Kidney glomerular epithelial cell (primary cell): ENCODE measurements around the gene PARP3.

Source experiments
- DNase-seq: peaks from one replicate; lab custom pipeline; 2025; lab: John Stamatoyannopoulos, UW

Gene PARP3

GRCh38 chr3:51966922-51967383 lies 24.8 kb downstream of the PARP3 start:
- DNase-seq, result no peak

GRCh38 chr3:51967384-51968169 lies 25.4 kb downstream of the PARP3 start, which contains the start of gene PCBP4:
PCBP4 (minus strand) TSS chr3:51967454; CDS start chr3:51961240, 6,214 bp downstream.
- peak; percentile 11 for DNase-seq

DNA sequence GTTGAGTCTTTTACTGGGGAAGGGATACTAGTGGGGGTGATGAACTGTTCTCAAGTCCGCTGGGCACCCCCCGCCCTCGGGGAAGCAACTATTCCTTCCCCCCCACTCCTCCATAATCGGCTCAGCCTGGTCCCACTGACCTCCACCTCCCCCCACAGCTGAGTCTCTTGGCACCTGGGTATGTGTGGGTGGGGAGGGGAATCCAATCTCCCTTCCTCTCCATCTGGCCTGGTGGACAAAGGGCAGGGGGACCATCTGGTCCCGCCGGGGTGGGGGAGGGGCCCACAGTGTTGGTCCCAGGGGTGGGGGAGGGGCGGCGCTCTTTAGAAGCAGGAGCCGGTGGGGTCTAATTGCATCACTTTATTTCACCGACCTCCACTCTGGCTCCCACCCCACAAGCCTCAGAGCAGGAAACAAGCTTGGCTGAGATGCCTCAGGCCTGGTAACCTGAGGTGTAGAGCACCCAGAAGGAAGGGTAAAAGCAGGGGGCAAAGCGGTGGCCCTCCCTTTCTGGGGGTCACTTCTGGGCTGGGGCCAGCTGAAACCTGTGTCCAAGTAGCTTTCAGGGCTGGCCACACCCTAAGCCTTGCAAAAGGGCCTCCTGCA lies 26.1 kb downstream of the PARP3 start:
- no peak for DNase-seq

DNA sequence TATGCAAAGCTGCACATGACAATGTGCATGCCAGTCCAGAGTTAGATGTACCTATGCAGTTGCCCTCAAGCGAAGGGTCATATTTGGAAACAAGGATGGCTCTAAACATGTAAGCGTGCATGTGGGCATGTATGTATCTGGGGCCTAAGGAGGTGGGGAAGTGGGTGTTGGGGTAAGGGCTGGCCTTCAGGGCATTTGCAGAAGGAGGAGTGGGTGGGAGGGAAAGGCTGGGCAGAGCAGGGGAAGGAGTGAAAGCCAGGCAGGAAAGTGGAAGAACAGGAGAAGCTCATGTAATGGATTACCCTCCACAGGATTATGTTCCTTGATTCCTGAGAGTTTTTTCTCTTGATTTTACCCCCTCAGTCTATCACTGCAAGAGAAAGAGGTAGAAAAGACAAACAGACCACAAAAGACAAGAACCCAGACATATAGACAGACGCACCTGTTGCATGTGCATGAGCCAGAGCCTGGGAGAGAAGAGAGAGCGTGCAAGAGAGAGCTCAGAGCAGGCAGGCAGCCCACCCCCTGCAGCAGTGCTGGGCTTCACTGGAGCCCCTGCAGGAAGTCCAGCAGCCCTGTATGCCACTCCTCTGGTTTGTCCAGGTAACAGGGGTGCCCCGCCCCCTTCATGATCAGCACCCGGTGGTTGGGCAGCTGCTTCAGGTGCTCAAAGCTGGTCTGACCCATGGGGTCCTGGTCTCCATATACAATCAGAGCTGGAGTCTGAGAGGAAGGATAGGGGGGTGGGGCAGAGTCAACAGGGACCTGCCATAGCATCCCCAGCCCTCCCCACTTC lies 26.9 kb downstream of the PARP3 start:
- DNase-seq, result no peak

- no peak for DNase-seq
Observed at GRCh38 chr3:51969841-51970240, 27.7 kb downstream of the PARP3 start.

DNA sequence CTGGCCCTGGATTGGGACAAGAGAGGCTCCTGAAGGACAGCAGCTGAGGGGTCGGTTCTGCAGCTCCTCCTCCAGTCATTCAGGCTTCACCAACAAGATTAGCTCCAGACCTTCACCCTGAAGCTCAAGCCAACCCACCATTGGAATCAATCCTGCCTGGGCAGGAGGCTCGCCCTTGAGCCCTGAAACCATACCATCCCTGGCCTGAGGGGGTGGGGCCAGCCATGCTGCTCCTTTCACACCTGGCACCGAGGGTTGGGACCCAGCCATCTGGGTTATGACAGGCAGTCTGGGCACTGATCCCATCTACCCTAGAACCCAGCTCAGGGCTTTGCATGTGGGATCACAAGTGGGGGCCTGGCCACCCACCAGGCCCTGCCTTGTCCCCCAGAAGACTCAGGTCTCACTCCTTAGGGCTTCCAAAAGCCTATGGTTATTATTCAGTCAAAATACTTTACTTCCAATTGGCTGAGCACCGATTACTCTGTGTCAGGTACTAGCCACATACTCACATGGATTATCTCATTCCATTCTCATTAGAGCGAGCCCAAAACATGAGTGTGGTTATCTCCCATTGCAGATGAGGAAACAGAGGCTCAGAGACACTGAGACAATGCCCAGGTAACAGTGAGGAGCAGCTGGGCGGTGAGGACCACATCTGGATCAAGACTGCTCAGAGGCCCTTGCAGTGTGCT lies 28.6 kb downstream of the PARP3 start:
- no peak for DNase-seq

DNA sequence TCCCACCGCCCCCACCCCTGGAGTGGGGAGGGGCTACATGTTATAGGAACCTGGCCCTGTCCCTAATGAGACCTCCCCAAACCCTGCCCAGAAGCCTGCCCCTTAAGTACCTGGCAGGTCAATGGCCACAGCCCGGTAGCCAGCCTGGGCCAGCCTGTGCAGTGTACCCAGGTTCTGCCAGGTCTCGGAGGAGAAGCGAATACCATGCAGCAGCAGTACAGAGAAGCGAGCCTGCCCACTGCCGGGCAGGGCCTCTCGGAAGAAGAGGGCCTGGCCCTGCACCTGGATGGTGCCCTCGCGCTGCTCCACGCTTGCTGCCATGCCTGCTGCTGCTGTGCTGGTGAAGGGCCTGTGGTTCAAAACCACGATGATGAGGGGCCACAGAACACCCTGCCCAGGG lies 29.2 kb downstream of the PARP3 start:
- no peak for DNase-seq

DNA sequence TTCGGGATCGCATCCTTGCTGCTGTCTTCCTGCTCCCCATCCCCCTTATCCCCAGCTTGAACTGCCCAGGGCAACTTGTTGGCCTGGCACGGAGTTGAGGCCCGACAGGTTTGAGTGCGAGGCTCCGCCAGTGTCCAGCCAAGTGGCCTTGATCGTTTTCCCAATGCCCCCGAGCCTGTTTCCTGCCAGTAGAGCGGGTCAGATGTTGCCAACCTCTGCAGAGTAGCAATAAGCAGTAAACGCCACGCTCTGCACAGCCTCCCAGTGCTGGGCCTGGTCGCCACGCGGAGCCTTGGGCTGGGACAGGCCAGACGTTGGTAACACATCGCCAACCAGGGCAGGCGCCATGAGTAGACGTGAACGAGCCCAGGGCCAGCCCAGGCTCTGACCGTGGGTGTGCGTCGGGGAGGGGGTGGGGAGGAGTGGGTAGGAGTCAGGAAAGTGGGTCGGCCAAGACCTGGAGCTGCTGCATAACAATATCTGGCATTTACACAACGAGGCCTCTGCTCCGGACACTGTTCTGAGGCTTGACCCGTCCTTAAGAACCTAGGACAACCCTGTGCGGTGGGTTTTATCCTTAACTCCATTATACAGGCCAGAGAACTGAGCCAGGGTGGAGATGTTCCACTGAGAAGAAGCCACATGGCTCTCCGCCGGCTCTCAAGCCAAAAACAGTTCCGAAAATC lies 32.3 kb downstream of the PARP3 start:
- DNase-seq, result no peak

GRCh38 chr3:51974963-51975851 lies 33.0 kb downstream of the PARP3 start, which contains the start of gene ABHD14A:
ABHD14A (plus strand) TSS chr3:51975064; CDS start chr3:51975136, 72 bp downstream.
- DNase-seq, result peak; percentile 14

GRCh38 chr3:51975852-51976549 lies 33.8 kb downstream of the PARP3 start:
- no peak for DNase-seq

GRCh38 chr3:51977446-51978142 lies 35.4 kb downstream of the PARP3 start:
- DNase-seq, result no peak

GRCh38 chr3:51978143-51978502 lies 36.0 kb downstream of the PARP3 start:
- DNase-seq, result no peak

DNA sequence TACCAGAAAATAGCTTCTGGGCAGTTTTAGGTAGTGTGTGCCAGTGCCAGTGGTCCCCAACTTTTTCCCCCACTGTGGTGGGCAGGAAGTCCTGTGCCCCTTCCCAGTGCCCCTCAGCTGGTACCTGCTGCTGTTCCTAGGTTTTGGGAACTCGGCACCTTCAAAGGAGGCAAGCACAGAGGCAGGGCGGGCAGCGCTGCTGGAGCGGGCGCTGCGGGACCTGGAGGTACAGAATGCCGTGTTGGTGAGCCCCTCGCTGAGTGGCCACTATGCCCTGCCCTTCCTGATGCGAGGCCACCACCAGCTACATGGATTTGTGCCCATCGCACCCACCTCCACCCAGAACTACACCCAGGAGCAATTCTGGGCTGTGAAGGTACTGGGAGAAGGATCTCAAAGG lies 38.1 kb downstream of the PARP3 start:
- DNase-seq, result no peak

DNA sequence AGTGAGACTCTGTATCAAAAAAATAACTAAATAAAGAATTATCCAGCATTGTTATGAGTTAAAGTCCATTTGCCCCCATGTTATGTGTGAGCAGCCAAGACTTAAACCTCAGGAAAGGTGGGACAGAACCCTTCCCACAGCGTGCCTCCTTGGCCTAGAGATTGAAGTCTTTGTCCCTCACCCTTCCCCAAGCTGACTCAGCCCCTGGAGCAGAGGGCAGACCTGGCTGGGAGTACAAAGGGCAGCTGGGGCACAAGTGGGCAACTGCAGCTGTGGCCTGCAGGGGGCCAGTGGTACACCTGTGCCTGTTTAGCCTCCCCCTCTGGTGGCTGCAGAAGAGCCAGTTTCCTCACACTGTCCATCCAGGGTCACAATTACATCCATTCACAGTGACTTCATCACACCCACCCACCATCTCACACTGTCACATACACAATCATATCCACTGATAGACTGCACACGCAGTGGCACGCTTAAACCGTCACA lies 40.2 kb downstream of the PARP3 start:
- peak; percentile 63 for DNase-seq

GRCh38 chr3:51982838-51983577 lies 40.8 kb downstream of the PARP3 start, which contains the start of gene ACY1:
ACY1 (plus strand) TSS chr3:51983535; CDS start chr3:51984065, 530 bp downstream.
- DNase-seq, result peak; percentile 63

- no peak for DNase-seq
Observed at GRCh38 chr3:51983578-51984268, 41.6 kb downstream of the PARP3 start.

- DNase-seq, result no peak
Observed at GRCh38 chr3:51984269-51984647, 42.1 kb downstream of the PARP3 start.

GRCh38 chr3:51985063-51985462 lies 42.9 kb downstream of the PARP3 start:
- no peak for DNase-seq
